GM18519 (cell line): ENCODE data around the gene BTBD9.

Experiments used
- ATAC-seq: cut with Tn5 transposase; IDR thresholded peaks from one replicate; pipeline ENCODE4 v1.9.1; 2021; ENCODE audit warnings: mild to moderate bottlenecking, moderate library complexity; ENCODE audit not compliant: unreplicated experiment, low FRiP score

BTBD9 gene

GRCh38 chr6:38191418-38191817, 448.3 kb downstream of the BTBD9 start:
- no peak for ATAC-seq

GRCh38 chr6:38188677-38189335, 450.9 kb downstream of the BTBD9 start:
- no peak for ATAC-seq

- ATAC-seq: no peak
Observed at GRCh38 chr6:38187811-38188590, 451.7 kb downstream of the BTBD9 start.

GRCh38 chr6:38187325-38187724, 452.4 kb downstream of the BTBD9 start:
- no peak for ATAC-seq

DNA sequence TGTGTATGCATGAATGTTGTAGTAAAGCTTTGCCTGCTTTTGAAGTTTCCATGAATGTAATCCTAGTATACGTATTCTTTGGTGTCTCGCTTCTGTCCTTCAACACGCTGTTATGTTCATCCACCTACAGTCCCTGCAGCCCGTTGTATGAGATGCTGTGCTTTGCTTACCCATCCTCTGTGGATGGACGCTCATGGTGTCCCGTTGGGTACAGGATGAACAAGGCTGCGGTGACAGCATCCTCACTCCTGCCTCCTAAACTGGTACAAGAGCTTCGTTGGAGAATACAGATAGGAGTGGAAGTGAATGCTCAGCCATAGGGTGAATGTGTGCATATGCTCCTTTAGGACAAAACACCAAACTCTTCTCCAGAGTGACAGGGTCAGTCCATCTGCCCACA, 454.0 kb downstream of the BTBD9 start:
- ATAC-seq: no peak

GRCh38 chr6:38185244-38185643, 454.5 kb downstream of the BTBD9 start:
- ATAC-seq: no peak

DNA sequence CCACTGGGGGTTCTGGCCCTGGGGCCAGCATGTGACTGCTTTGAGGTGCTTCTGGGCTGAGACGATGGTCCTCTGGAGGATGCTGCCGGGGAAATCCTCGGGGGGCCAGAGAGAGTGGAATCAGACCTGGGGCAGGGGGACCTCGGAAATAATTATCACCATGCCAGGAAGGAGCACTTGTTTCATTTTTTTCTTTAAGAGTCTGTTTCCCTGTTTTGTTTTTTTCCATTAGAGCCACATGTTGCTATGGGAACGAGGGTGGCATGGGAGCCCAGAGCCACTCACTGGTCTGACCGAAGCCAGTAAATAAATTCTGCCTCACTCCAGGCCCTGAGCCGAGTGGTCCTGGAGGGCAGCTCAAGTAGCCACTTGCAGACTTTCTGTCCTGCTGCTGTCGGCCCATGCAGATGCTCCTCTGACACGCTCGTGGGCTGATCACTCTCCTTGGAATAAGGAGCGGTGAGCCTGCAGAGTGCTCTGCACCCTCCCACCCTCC, 455.1 kb downstream of the BTBD9 start:
- no peak for ATAC-seq

GRCh38 chr6:38183856-38184584, 455.7 kb downstream of the BTBD9 start:
- ATAC-seq: no peak

DNA sequence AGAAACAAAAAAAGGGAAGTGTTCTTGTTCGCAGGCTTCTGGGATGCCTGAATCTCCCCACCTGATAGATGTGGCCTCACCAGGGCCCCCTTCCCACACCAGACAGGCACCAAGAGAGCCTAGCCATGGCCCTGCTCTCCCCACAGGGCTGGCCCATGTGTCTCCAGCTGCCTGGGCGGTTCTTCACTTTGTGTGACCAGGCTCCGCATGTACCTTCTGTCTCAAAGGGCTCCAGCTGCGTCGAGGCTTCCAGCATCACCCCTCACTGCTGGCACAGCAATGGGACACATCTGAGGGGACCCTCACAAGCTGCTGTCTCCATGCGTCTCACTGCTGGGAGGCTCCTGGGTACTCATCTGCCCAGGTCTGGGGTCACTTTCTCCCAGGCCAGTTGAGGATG, 457.3 kb downstream of the BTBD9 start:
- no peak for ATAC-seq

DNA sequence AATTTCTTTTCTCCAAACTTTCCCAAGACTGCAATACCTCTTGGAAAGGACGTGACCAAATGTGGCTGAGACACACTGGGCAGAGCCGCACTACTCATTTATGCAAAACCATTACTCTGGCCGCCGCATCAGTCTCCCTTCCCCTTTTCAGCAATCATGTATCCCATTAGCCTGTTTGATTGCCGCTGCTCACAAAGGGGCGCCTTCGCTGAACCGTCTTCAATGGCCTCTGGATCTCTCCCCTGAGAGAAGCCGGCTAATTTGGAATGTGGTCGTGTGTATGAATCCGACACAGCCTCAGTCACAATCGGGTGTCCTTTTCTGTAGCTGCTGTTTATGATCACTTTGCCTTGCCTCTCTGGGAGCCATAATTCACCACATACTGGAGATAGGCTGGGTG, 459.1 kb downstream of the BTBD9 start:
- no peak for ATAC-seq

- no peak for ATAC-seq
Observed at GRCh38 chr6:38179794-38180430, 459.8 kb downstream of the BTBD9 start.

GRCh38 chr6:38179300-38179699, 460.4 kb downstream of the BTBD9 start:
- no peak for ATAC-seq

GRCh38 chr6:38178584-38178886, 461.2 kb downstream of the BTBD9 start:
- ATAC-seq: no peak

DNA sequence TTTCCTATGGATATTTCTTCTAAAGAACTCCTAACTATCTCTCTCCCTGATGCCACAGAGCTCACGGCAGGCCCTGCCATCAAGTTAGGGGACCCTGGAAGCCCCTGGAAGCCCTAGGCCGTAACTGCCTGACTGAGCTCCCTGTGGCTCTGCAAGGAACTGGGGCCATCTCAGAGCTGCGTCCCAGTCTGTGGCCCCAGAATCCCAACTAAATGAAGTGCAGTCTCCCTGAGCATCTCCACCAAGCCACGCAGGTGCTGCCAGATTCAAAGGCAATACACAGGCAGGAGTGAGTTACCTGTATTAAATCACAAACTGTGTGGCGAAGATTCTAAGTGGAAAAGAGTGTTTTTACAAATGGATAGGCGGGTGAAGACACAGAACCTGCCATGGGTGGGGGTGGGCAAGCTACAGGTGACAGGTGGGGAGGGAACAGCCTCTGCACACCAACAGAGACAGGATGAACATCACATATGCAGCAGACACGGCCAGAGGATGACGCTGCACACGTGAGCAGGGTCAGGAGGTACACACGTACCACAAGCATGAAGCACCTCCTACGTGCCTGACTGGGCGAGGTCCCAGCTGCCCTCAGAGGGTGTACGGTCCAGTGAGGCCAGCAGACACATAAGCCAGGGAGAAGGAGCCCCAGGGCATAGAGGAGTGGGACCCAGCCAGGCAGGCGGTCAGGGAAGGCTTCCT, 461.7 kb downstream of the BTBD9 start:
- no peak for ATAC-seq

DNA sequence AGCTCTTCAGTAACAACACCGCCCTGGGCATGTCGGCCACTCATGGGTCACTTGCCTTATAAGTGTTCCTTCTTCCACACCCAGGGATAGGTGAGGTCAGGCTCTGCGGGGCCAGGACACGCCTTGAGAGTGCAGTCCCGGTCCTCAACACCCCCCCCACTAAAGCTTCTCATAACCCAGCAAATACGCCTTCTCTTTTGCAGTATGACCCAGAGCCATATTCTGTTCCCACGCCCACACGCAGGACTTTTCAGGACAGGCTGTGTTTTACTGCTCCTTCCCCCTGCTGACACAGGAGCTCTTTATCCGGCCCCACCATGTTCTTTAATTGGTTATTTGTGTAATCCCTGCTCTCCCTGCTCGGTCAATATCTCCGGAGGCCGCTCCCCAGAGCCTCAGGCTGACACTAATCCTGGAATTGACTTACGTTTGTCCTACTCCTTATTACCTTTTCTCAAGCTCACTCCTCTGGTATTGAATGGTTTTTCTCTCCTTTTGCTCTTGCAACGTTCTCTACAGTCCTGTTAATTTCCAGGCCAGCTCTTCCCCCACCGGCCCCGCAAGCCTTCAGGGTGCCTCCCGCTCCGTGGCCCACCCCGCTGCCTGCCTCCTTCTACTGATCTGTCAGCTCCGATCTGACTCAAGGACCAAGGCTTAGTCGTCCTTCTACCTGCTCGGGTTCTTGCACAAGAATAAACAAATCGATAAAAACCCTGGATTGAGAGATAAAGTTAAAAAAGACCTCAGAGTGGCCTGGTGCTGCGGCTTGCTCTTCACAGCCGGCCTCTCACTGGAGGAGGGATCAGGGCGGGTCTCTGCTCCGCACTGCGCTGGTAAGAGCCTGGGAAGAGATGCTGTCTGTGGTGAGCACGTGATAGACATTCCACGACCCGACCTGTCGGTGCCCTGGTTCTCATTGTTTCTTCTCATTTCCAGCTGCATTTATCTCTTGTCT, 462.7 kb downstream of the BTBD9 start:
- no peak for ATAC-seq

DNA sequence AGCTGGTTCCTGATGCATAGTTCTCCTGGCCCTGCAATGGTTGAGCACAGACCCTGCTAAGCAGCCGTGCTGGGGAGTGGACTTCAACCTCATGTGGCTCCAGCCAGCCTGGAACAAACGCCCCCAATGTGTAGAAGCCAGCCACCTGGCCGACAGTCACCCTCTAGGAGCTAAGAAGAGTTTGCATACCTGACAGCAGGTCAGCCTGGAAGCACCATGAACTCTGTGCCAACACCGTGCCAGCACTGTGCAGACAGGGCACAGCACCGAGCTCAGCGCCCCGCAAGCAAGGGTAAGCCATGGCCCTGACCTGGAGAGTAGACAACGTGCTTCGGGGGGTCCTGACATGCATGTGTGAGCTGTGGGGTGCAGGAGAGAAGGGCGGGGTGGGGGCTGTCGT, 463.9 kb downstream of the BTBD9 start:
- ATAC-seq: no peak

GRCh38 chr6:38174806-38175495, 464.8 kb downstream of the BTBD9 start:
- no peak for ATAC-seq

DNA sequence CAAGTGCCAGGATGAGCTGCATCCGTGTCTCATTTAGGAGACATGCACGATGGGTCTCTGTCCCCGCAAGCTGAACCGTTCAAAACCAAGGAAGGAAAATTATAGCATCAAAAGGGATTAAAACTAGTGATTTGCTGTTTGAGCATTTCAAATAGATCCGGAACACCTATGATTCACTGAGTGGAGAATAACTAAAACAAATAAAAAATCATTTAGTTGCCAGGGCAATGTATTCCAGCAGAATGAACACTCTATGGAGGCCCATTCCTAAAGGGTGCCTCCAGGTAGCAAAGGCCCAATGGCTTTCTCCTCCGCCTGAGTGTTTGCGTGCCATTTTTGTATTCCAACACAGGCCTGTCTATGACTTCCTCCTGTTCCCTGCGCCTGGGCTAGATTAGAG, 465.4 kb downstream of the BTBD9 start:
- ATAC-seq: no peak

- ATAC-seq: no peak
Observed at GRCh38 chr6:38173909-38174308, 465.8 kb downstream of the BTBD9 start.
